Endothelial cell of umbilical vein (primary cell): ENCODE measurements around the gene CCRL2. TPM values are rescaled to one million over a fixed set of nuclear protein-coding genes. Genes with fewer than 3 reads are reported as not detected.
A peak's percentile ranks its signal among the peaks of the same experiment; 100 is the strongest.

Experiments
- BruUV-seq: library from RNA; stranded (reverse); fragments of 400-500 nt; replicated peaks from 2 replicates; lab custom pipeline; 2021; lab: Mats Ljungman, UMichigan
- CTCF ChIA-PET: fragments of 300-600, 350-600 bp; sonication (Branson Sonifier 250); formaldehyde crosslinking; loops from one replicate; lab custom pipeline; 2021; ENCODE audit warnings: antibody characterized with exemption, inconsistent platforms; lab: Charles Lee
- POLR2A ChIA-PET: fragments of 300-600, 350-600 bp; sonication (Branson Sonifier 250); formaldehyde crosslinking; loops from one replicate; lab custom pipeline; 2021; ENCODE audit warnings: antibody characterized with exemption, inconsistent platforms; lab: Charles Lee
- DNase-seq: peaks from one replicate; pipeline ENCODE4 v3.0.0-alpha.2; 2011; ENCODE audit warnings: low read depth, low spot score
- FAIRE-seq: peaks from 2 replicates; lab custom pipeline; 2011; peaks lifted over from hg19 to GRCh38; lab: Jason Lieb, UNC
- H2AFZ ChIP-seq: 2 replicates; pipeline ENCODE4 v1.6.0; 2012; ENCODE audit warnings: low read depth, low read length, control low read depth, inconsistent platforms
- H3K27ac ChIP-seq: 2 replicates; pipeline ENCODE4 v1.5.1; 2011; ENCODE audit warnings: low read depth, mild to moderate bottlenecking, control low read depth, low read length, moderate library complexity; ENCODE audit not compliant: insufficient read depth
- H3K27me3 ChIP-seq, 2 experiments: 2 replicates each; pipeline versions ENCODE4 v1.6.0 to v1.6.1; 2011; ENCODE audit warnings: low read length in 2 of 2, mixed read lengths in 1 of 2; ENCODE audit not compliant: control insufficient read depth in 2 of 2, insufficient read depth in 2 of 2
- H3K36me3 ChIP-seq, 2 experiments: 2 replicates in 1 of 2; 3 replicates in 1 of 2; pipeline ENCODE4 v1.5.1; 2011; ENCODE audit warnings: low read length in 2 of 2, mild to moderate bottlenecking in 1 of 2, moderate library complexity in 1 of 2; ENCODE audit not compliant: control insufficient read depth in 2 of 2, insufficient read depth in 2 of 2; ENCODE audit errors: extremely low read depth in 1 of 2
- H3K4me1 ChIP-seq: 3 replicates; pipeline ENCODE4 v1.5.1; 2011; ENCODE audit warnings: mild to moderate bottlenecking, low read length; ENCODE audit not compliant: control insufficient read depth, insufficient read depth; ENCODE audit errors: extremely low read depth
- H3K4me2 ChIP-seq: 2 replicates; pipeline ENCODE4 v1.6.1; 2011; ENCODE audit warnings: low read length, control low read depth, mixed read lengths; ENCODE audit not compliant: insufficient read depth
- H3K4me3 ChIP-seq, 3 experiments: fragments of 200-600 bp in 1 of 3; sonication (generic), shearing (Covaris generic) in 1 of 3; replicated peaks in 1 of 3; 2 replicates each; pipeline ENCODE4 v1.5.1; 2011 to 2016; ENCODE audit warnings: control low read depth in 3 of 3, low read length in 3 of 3, mild to moderate bottlenecking in 2 of 3, inconsistent platforms in 1 of 3, low read depth in 1 of 3, moderate library complexity in 1 of 3; ENCODE audit not compliant: insufficient read depth in 1 of 3
- H3K79me2 ChIP-seq: 2 replicates; pipeline ENCODE4 v1.6.0; 2012; ENCODE audit warnings: low read length, inconsistent platforms; ENCODE audit not compliant: control insufficient read depth, insufficient read depth
- H3K9ac ChIP-seq: replicated peaks from 2 replicates; pipeline ENCODE3; 2011; ENCODE audit warnings: low read length, control low read depth; ENCODE audit not compliant: insufficient read depth; ENCODE audit errors: extremely low read depth
- H3K9me1 ChIP-seq: replicated peaks from 3 replicates; pipeline ENCODE4 v1.6.0; 2011; ENCODE audit warnings: mild to moderate bottlenecking, low read length; ENCODE audit not compliant: control insufficient read depth, insufficient read depth; ENCODE audit errors: extremely low read depth
- H3K9me3 ChIP-seq: replicated peaks from 2 replicates; pipeline ENCODE4 v1.5.1; 2012; ENCODE audit warnings: low read length, inconsistent platforms; ENCODE audit not compliant: control insufficient read depth, insufficient read depth
- H4K20me1 ChIP-seq: replicated peaks from 2 replicates; pipeline ENCODE3; 2011; ENCODE audit warnings: mild to moderate bottlenecking, low read length; ENCODE audit not compliant: control insufficient read depth, insufficient read depth; ENCODE audit errors: extremely low read depth
- EZH2 ChIP-seq: IDR thresholded peaks from 2 replicates; pipeline ENCODE4 v1.6.1; 2012; ENCODE audit warnings: borderline replicate concordance, low read depth, mild to moderate bottlenecking, moderate library complexity, low read length, inconsistent platforms; ENCODE audit not compliant: severe bottlenecking
- FOS ChIP-seq: IDR thresholded peaks from 2 replicates; pipeline ENCODE4 v1.6.1; 2011; ENCODE audit warnings: mild to moderate bottlenecking, low read length, moderate library complexity, borderline replicate concordance; ENCODE audit not compliant: insufficient read depth
- GATA2 ChIP-seq: IDR thresholded peaks from 2 replicates; pipeline ENCODE4 v1.7.0; 2011; ENCODE audit warnings: low read depth, mild to moderate bottlenecking, moderate library complexity, mixed read lengths, low read length; ENCODE audit not compliant: insufficient read length, insufficient read depth
- JUN ChIP-seq: IDR thresholded peaks from 2 replicates; pipeline ENCODE4 v1.6.1; 2011; ENCODE audit warnings: borderline replicate concordance, low read depth; ENCODE audit not compliant: insufficient read length, insufficient read depth
- MYC ChIP-seq: IDR thresholded peaks from one replicate; pipeline ENCODE4 v1.6.1; 2011; ENCODE audit warnings: mild to moderate bottlenecking, low read depth, low read length
- POLR2A ChIP-seq: IDR thresholded peaks from 2 replicates; pipeline ENCODE4 v1.6.1; 2012; ENCODE audit warnings: low read depth, mild to moderate bottlenecking, control low read depth, low read length
- POLR2AphosphoS5 ChIP-seq: IDR thresholded peaks from 2 replicates; pipeline ENCODE4 v1.6.1; 2012; ENCODE audit warnings: low read depth, mild to moderate bottlenecking, control low read depth, low read length, moderate library complexity; ENCODE audit not compliant: insufficient read depth
- dilution Hi-C: fragments of 300-500 bp; cut with MboI; formaldehyde crosslinking; loops from one replicate; pipeline ENCODE4 v1.15.0; 2019; ENCODE audit warnings: low sequenced_read_pairs; ENCODE audit not compliant: extremely low pct_ligation_motif_present
- intact Hi-C: fragments of 100-400 bp; cut with micrococcal nuclease; formaldehyde crosslinking; loops from one replicate; pipeline ENCODE4 v1.10.0; 2022
- polyA plus RNA-seq, 4 experiments: library from polyadenylated mRNA; depleted of rRNA in 3 of 4; stranded (reverse) in 3 of 4; unstranded in 1 of 4; fragments of >200 nt; gene quantifications; 2 replicates each; pipeline versions ENCODE4 v1.2.1 to v1.2.3, GENCODE V29; 2011 to 2012; ENCODE audit warnings: missing spikeins in 1 of 4
- total RNA-seq: library from RNA; stranded (reverse); gene quantifications from 2 replicates; pipeline ENCODE4 v1.2.3, GENCODE V29; 2021
- TF ChIP-seq, protein P1 (sequence below): IDR thresholded peaks from 2 replicates; pipeline ENCODE4 v1.6.1; 2011; ENCODE audit not compliant: insufficient read depth, insufficient read length
- TF ChIP-seq, protein P2 (sequence below), 2 donors: IDR thresholded peaks; 1 replicate in 1 of 2; 2 replicates in 1 of 2; pipeline ENCODE4 v1.5.1; 2011; ENCODE audit warnings: low read length in 2 of 2, mild to moderate bottlenecking in 2 of 2, moderate library complexity in 2 of 2, control low read depth in 1 of 2, inconsistent platforms in 1 of 2, low read depth in 1 of 2; ENCODE audit not compliant: insufficient read depth in 1 of 2; ENCODE audit errors: extremely low read depth in 1 of 2

Gene CCRL2
- total and polyA plus RNA-seq, 2 donors (not counting 3 experiments of a cell fraction or from before 2014, with no cell fraction given), result 6.4 to 6.6 TPM

DNA sequence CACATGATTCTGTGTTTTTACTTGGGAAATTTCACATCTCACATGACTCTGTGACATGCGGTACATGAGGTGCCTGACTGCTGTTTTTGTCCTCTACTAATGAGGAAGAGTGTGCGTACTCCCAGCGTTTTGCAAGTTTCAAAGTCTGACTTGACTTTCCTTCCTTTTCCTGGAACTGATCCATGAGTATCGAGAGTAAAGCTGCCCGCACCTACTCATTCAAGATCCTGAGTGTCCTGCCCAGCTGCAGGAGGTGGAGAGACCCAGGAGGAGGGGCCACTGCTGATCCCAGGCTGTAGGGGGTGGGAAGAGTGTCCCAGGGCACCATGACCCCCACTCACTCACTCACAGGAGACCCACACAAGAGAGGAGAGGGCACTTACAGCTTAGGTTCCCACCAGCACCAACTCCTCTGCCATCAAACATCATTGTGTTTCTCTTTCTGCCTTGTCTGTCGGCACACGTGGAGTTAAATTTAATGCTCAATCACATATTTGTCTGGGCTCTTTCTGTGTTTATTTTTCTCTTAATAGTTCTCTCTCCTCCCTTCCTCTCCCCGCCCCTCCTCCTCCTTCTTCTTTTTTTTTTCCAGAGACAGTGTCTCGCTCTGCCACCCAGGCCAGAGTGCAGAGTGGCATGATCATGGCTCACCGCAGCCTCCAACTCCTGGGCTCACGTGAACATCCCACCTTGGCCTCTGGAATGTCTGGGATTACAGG, 1.6 kb upstream of the CCRL2 start:
- Histone ChIP-seq H3K9me3 (no peaks in the 10 kb centered on the region), H3K4me3 (no peak overlapping the region), H3K9me1 (no peaks in the 10 kb centered on the region), H3K9ac (peak overlapping the region; percentile 20), H3K27me3 (no peaks in the 10 kb centered on the region), H3K79me2 (no peaks in the 10 kb centered on the region), H3K27ac (peak overlapping the region; percentile 63), H2AFZ (peak overlapping the region; percentile 92), H3K36me3 (no peaks in the 10 kb centered on the region), H4K20me1 (no peaks in the 10 kb centered on the region), H3K4me2 (peak overlapping the region; percentile 31), H3K4me1 (peaks cover 40% of the 10 kb centered on the region)
- POLR2A ChIA-PET, result no interaction called here
- intact Hi-C loops (no loop called here), dilution Hi-C loops (no loop called here)
- TF ChIP-seq FOS (no peak), EZH2 (no peak), POLR2A (no peak), GATA2 (no peak), POLR2AphosphoS5 (no peak), MYC (no peak), JUN (no peak)
- TF ChIP-seq, protein P1, sequence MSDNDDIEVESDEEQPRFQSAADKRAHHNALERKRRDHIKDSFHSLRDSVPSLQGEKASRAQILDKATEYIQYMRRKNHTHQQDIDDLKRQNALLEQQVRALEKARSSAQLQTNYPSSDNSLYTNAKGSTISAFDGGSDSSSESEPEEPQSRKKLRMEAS, result no peak
- TF ChIP-seq, protein P2, sequence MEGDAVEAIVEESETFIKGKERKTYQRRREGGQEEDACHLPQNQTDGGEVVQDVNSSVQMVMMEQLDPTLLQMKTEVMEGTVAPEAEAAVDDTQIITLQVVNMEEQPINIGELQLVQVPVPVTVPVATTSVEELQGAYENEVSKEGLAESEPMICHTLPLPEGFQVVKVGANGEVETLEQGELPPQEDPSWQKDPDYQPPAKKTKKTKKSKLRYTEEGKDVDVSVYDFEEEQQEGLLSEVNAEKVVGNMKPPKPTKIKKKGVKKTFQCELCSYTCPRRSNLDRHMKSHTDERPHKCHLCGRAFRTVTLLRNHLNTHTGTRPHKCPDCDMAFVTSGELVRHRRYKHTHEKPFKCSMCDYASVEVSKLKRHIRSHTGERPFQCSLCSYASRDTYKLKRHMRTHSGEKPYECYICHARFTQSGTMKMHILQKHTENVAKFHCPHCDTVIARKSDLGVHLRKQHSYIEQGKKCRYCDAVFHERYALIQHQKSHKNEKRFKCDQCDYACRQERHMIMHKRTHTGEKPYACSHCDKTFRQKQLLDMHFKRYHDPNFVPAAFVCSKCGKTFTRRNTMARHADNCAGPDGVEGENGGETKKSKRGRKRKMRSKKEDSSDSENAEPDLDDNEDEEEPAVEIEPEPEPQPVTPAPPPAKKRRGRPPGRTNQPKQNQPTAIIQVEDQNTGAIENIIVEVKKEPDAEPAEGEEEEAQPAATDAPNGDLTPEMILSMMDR (IDR thresholded peaks at IDR 0.05; ENCODE audit: extremely low read depth in 1 of 2, insufficient read depth in 1 of 2, low read depth in 1 of 2, low read length in 2 of 2), result no peak
- DNase-seq (peak; percentile 69), FAIRE-seq (peak; percentile 72)
- CTCF ChIA-PET, result interaction anchor here (1.0 to 6.8 kb wide), 5 partner anchors 19 to 129 kb away, joined by 3 to 50 read pairs (median 11); no protein-coding TSS in a partner anchor
- no TSS peak for BruUV-seq
